NCI-H345 treated with DMSO at 0.1 percent for 48 hours (cell line): Measurements from ENCODE around the gene MAPRE2.

ENCODE experiments used
- DNase-seq: peaks from one replicate; lab custom pipeline; 2025; ENCODE audit not compliant: unreplicated experiment; lab: John Stamatoyannopoulos, UW

MAPRE2 gene

DNA sequence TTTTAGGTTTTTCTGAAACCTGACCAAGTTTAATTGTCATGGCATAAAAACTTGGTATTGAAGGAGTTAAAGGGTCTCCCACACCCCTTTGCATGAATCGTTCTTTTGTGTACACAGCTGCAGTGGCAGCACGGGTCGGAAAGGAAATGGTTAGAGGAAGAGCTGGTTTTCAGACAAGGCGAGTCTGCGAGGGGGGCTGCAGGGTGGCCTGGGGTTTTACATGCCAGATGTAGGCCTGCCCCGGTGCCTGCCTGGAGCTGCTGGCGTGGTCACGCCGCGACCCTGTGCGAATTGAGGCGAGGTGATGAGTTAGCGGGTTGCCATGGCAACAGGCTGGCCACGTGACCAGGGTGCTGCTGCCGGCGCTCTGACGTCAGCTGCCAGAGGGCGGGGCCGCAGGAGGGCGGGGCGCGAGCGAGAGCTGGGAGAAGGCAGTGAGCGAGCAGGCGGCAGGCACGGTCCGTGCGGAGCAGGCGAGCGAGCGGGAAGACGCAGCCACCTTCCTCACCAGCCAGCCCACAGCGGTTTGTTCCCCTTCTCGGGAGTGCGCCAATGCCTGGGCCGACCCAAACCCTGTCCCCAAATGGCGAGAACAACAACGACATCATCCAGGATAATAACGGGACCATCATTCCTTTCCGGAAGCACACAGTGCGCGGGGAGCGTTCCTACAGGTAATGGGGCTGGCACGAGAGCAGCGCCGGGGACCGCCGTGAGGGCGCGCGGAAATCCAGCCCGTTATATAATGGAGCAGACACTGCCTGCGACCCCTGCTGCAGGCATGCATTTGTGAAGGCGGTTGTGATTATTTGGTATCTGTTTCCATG is at the start of gene MAPRE2:
Gene MAPRE2 (plus strand): TSS at position 426 of the 827 bp plus-strand sequence. CDS start 127 bp downstream, at position 553.
- DNase-seq: peak; percentile 86

DNA sequence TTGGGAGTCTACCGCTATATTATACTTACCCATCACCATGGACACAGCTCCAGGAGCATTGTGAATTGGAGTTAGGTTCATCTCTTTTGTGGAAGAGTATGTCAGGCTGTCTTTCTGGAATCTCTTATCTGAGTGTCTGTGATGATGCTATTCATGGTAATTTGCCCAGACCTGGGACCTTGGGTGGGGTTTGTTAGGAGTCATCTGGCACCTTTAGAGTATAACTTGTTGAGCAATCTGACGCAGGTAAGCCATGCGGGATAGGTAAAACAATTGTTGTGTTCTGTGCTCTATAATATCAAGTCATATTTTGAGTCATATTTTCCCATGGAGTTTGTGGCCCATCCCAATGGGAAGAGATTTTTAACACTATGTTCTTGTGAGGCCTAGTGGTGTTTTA is 49.7 kb upstream of the MAPRE2 start:
- no peak for DNase-seq

DNA sequence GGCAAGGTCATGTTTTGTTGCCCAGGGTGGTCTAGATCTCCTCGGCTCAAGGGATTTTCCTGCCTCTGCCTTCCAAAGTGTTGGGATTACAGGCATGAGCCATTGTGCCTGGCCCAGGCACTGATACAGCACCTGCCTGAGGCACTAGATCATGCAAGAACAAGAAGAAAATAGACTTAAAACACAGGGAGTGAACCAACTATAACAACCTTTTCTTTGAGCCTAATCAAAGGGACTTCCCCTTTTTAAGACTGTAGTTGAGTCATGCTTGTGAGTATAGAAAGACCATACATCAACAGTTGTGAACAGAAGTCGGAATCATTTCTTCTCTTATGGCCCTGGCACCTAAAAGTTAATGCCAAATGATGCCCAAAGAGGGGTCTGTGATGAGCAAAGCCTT is 47.9 kb upstream of the MAPRE2 start:
- DNase-seq: no peak

DNA sequence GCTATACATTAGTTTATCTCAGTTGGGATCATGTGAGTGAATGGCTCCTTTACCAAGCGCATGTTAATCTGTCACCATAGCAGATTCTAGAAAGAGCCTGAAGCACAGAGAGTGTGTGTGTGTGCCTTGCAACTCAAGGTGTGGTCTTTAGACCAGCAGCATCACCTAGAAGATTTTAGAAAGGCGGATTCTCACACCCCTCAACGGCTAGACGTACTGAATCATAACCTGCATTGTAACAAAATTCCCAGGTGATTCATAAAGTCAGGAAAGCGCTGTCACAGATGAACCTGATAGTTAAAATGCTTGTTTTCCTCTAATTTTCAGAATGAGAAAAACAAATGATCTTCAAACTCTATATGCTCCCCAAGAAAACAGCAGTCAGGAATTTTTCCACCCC is 45.5 kb upstream of the MAPRE2 start:
- no peak for DNase-seq

DNA sequence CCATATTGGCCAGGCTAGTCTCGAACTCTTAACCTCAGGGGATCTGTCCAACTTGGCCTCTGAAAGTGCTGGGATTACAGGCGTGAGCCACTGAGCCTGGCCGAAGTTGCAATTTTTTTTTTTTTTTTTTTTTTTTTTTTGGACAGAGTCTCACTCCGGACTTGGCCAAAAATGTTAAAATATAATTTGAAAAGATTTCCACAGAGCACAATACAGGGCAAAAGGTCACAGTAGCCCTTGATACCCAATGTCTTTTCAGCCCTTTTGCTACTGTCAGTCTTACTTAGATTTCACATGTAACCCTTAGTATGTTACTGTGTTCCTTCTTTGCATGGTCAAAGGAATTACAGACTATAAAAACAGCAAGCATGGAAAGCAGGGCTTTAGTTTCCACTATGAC is 42.6 kb upstream of the MAPRE2 start:
- DNase-seq: no peak

DNA sequence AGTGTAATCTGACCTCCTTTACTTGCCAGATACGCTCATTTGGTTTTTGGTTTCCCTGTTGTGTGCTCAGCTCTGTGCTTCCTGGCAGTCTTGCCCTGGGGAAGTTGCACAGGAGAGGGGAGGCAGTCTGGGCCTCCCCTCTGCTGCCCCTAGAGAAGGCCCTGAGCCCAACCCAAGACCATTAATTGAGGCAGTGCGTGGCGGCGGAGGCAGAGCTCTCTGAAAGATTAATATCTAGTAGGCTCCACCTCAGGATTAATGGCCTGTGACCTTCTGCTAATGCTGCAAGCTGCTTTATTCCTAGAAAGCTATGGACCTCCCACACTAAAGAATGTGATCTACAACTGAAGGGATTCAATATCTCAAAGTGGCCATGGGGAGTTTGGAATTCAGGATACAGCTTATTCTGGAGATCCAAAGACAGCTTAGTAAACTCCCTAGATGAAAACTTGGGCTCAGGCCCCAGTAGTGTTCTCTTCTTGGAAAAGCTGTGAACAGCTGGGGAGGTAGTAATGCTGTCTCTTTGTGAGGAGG is 41.4 kb upstream of the MAPRE2 start:
- no peak for DNase-seq

DNA sequence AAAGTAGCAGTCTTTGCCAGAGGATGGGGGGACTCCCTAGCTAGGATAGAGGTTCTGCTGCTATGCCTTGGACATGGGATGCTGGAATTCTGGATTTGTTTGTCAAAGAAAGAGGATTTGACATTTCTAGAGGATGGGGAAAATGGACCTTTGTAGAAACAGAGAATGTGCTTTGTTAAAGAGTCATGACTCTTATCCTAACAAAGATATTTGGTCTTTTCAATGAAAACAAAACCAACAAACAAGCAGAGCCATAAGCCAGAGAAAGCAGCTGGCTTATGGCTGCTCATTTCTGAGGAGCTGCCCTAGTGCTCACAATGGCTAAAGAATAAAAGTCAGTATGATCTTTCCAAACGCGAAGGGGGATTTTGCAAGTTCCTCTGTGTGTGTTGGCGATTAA is 40.8 kb upstream of the MAPRE2 start:
- no peak for DNase-seq

DNA sequence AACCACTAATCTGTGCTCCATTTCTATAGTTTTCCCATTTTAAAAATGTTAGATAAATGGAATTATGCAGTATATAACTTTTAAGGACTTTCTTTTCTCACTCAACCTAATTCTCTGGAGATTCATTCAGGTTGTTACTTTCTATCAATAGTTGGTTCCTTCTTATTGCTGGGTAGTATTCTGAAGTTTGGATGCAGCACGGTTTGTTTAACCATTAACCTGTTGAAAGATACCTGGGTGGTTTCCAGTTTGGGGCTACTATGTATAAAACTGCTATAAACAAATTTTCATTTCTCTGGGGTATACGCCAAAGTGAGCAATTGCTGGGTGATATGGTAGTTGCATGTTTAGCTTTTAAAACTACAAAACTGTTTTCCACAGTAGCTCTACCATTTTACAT is 39.1 kb upstream of the MAPRE2 start:
- no peak for DNase-seq

DNA sequence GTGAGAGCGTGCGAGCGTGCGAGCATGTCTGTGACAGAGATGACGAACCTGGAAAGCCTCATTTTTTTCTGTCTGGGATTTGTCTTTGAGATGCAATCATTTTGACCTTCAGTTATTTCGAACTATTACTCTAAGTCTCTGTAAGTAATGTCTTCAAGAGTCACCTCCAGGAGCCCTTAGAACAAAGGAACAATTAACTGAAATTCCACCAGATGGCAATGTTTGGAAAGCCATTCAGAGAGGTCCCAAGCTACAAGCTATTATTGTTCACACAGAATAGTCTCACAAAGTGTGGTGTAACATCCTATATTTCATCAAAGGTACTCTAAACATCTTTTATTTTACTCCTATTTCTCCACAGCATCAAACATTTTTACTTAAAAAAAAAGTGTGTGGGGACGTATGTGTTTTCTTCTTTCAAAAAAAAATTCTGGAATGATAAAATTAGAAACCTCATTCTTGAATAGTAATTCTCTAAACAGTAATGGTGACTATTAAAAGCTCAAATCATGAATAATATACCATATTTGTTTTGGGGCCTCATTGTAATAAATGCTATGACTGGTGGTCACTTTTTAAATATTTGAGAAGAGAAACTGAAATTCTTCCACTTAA is 35.1 kb upstream of the MAPRE2 start:
- DNase-seq: peak; percentile 59

DNA sequence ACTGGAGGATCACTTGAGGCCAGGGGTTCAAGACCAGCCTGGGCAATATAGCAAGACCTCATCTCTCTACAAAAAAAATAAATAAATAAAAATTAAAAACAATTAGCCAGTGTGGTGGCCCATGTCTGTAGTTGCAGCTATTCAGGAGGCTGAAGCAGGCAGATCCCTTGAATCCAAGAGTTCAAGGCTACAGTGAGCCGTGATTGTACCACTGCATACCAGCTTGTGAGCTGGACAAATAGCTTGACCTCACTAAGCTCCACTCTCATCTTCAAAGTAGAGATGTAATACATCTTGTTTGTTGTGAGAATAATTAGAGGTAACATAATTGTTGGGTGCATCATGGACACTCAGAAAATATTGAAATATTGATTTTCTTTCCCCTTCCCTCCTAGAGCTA is 31.1 kb upstream of the MAPRE2 start:
- DNase-seq: no peak

DNA sequence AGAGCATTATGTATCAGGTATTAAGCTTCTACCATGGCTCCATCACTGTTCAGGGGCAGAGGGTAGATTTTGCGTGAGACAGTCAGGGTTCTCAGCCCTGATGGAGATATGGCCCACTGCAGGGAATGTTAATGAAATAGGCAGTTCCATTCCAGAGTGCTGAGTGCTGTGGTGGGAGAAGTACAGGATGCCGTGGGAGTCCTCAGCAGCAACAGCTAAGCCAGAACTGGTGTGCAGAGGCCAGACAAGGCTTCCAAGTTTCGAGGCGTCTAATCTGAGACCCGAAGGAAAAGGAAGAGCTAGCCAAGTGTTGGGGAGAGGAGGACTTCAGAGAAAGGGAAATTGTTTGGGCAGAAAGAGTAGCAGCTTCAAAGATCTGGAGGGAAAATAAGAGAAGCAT is 30.2 kb upstream of the MAPRE2 start:
- DNase-seq: no peak

DNA sequence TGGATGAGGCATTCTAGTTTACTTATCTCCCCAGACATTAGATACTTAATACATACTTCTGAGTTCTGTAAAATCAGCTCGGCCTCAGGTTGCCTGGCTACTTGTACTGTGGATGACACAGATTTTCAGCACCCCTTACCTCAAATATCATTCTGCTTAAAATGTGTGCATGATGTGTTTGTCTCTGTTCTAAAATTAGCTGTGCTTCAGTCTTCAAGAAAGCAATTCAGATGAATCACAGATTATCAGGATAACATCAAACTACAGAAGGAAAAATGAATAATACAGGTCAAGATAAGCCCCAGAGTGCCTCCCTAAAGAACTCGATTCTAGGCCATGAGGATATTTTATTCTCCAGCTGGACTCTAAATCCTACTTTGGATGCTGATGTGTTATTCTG is 21.3 kb upstream of the MAPRE2 start:
- DNase-seq: no peak

DNA sequence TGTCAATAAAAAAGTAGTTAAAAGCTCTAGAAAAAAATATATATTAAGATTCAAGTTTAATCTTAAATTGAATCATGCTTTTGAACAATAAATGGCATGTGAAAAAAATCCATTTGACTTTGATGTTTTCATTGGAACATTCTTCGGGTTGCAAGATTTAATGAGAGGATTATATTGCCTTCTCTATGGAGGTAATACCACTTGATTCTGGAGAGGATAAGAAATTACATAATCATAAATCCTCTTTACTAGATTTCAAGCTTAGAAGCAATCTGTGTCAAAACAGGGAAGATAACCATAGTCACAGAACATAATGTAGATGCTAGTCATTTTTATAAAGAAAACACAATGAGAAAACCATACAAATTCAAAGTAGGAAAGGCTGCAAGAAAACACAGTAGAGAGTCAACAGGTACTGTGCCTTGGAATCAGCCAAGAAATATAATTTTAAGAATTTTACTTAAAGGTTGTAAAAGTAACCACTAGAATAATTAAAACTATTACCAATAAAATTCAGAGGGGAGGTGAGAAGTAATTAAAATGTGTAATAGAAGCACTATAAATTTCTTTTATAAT is 18.7 kb upstream of the MAPRE2 start:
- no peak for DNase-seq

DNA sequence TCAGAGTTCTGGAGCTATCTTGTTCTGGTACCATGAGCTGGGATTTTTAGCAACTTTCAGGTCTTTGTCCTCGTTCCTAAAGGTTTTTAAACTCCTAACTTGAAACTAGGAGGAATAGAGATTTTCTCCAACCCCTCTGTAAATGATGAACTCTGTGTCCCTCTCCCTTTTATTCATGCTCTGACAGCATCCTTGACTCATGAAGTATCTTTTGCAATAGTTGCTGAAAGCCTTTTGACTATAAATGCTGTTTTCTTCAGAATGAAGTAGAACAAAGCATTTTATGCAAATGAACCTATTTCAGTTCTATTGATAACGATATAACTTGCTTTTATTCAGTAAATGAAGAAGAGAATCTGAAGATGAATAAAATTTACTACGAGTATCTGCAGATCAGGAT is 17.0 kb upstream of the MAPRE2 start:
- no peak for DNase-seq

DNA sequence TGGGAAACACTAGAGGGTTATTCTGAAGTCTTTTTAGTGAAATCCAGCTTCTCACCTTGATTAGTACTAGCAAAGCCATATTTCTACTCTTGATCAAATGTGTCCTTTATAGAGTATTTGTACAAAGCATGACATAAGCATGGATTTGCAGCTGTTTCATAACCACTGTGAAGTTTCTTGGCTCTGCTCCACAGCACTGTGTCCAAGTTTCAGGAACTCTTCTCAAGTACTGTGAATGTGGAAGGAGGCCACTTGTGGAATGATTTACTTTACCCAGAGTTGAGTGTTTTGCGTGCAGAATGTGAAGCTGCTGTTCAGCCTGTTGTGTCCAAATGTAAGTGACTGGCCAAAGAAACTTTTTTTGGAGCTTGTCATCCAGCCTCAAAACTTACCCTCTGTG is 16.2 kb upstream of the MAPRE2 start:
- no peak for DNase-seq

DNA sequence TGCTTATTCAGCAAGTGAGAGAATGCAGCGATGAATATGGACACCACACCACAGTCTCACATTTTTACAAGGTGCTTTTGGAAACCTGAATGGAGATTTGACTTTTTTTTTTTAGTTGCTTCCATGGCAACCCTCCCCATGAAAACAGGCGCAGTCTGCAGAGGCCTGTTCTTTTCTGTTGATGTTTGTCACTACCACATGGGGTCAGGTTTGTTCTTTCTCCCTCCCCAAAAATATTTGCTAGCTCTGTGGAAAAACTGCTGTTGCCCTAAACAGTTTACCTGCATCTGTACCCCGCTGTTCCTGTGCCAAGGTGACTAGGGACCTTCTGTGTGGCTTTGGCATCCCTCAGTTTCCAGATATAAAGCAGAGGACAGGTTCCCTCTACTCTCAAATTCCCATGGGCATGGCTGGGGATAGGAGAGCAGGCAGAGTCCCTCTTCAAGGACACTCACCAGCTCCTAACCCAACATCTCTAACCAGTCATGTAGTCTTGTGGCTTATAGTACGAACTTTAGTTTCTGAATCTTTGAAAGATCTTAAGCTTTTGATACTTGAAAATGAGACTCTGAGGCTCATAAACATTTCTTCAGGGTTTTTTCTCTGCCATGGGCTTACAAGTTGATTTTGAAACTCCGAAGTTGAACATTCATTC is 14.7 kb upstream of the MAPRE2 start:
- DNase-seq: no peak

DNA sequence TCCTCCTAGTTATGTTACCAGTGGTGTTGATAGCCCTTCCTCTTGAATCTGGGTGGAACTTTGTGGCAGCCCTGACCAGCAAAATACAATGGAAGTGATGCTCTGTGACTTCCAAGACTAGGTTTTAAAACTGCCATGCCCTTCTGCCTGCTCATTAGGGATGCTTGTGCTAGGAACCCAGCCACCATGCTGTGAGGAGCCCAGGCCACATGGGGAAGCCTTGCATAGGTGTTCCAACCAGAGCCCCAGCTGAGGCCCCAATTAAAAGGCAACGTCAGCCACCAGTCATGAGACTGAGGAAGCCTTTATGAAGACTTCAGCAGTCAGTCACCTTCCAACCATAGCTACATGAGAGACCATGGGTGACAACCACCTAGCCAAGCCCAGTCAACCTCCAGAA is 14.0 kb upstream of the MAPRE2 start:
- DNase-seq: no peak

DNA sequence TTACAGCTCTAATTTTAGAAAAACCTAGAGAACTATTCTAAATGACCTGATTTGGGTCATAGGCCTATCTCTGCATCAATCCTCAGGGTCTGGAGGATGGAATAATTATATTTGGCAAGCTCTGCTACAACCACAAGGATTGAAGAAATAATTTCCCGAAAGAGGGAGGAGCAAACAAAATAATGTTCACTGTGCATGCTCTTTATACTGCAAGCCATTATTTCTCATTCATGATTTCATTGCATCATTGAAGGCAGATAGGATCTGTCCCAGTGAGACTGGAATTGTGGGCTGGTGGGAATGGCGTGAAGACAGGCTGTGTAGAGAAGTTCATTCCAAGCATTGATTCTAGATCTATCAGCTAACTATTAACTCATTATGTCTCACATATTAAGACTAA is 12.7 kb upstream of the MAPRE2 start:
- DNase-seq: no peak

DNA sequence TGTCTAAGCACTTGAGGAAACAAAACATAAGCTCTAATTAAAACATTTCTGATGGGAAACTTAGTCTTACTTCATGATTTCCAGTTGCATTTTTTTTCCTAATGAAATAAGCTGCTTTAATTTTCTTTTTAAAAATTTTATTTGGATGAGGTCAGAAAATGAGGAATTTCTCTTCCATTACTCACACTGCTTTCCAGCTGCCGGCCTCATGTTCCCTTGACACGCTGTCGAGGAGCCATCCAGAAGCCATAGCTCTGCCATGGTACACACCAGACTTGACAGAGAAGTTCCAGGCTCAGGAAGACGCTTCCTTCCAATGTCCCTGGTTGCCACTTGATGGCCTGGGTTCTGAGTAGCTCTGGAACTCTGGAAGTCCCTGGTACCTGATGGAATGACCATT is 12.1 kb upstream of the MAPRE2 start:
- no peak for DNase-seq

DNA sequence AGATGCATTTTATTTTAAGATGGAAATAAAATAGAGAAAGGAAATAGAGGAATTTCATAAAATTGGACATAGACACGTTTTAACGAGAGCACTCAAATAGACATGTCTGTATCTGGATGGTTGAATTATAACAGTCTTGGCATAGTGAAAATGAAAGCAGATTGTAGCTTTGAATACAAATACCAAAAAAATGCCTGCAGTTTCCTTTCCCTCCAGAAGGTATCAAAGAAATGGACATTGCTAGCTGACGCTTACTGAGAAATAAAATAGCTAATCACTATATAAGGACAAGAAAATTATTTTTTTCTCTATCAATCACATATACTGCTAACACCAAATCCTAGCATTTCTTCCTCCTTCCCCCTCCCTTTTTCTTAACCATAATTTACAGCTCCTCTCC is 11.4 kb upstream of the MAPRE2 start:
- no peak for DNase-seq

DNA sequence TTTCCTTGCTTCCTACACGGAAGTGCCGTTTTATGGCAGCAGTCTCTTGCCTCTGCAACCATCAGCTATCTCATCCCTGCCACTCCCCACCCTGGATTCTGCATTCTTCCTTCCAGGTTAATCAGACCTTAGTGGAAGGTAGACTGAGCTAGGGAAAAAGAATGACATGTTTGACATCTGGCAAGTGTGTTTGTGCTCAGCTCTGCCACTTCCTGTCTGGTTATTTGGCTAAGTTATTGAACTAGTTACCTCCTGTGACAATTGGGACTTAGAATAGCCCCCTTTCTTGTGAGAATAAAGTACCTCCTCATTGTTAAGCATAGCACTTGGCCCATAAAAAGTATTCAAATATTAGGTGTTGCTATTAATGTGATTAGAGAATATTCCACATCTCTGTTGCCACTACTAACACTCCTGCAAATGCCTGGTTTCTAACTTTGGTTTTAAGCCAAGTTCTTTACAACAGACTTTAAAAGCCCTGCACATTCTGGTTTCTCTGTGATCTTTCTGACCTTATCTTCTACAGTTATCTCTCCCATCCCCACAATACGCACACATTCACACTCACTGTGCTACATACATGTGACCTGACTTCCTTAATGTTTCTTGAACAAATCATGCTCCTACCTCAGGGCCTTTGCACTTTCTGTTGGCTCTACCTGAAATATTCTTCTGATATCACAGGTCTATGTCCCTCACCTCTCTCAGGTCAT is 10.8 kb upstream of the MAPRE2 start:
- DNase-seq: no peak
